NOMO-1 treated with DMSO at 0.1 percent for 48 hours (cell line): ENCODE results near the gene HVCN1.
A peak's percentile ranks its signal among the peaks of the same experiment; 100 is the strongest.
"Not testable (repeated sequence)": the region's sequence is repeated elsewhere in the genome, so short reads cannot be mapped to it uniquely, and the experiment has no call there.

Experiments used
- DNase-seq: peaks from one replicate; lab custom pipeline; 2025; ENCODE audit not compliant: unreplicated experiment; lab: John Stamatoyannopoulos, UW

HVCN1 gene, protein sequence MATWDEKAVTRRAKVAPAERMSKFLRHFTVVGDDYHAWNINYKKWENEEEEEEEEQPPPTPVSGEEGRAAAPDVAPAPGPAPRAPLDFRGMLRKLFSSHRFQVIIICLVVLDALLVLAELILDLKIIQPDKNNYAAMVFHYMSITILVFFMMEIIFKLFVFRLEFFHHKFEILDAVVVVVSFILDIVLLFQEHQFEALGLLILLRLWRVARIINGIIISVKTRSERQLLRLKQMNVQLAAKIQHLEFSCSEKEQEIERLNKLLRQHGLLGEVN

DNA sequence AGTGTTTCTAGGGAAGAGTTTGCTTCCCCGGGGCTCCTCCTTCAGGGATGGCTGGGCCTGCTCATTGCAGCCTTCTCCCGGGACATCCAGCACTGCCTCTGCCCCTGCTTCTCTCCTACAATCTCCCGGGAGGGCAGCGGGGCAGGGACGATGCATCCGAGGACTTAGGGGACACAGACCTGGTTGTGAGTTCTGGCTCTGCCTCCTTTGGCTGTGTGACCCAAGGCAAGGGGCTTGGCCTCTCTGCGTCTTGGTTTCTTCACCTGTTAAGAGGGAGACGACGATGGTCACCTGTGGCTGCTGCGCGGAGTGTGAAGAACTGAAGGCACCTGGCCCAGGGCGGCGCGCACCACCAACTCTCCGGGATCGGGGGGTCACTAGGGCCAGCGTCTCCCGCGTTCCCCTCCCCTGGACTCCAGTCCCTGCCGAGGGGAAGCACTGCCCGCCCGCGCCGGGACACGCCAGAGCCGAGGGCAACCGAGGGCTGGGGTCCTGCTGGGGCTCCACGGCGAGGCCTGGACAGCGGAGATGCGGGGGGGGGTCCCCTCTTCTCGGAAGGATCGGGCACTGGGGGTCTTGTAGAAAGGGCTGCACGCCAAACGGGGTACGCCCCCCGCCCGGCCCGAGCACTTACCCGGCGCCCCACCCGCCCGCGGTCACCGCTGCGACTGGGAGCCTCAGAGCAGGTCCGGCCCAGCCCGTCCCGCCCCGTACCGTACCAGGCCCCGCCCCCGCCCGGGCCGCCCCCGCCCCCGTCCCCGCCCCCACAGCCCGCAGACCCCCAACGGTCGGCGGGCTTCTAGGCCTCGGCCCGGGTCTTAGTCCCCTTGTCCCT is at the start of gene HVCN1:
Gene HVCN1 (minus strand): TSS at position 670 of the 835 bp plus-strand sequence. CDS start 5,870 bp downstream, outside the sequence.
- peak; percentile 24 for DNase-seq

DNA sequence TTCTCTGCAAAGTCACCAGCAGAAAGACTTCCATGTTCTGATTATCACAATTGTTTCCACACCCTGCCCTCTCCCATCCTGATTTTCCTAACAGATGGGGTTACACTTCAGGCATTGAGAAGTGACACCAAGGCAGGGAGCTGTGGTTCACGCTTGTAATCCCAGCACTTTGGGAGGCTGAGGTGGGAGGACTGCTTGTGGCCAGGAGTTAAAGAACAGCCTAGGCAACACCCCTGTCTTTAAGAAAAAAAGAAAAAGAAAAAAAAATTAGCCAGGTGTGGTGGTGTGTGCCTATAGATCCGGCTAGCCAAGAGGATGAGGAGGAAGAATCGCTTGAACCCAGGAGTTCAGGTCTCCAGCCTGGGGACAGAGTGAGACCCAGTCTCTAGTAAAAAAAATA is 48.6 kb upstream of the HVCN1 start:
- DNase-seq: no peak

DNA sequence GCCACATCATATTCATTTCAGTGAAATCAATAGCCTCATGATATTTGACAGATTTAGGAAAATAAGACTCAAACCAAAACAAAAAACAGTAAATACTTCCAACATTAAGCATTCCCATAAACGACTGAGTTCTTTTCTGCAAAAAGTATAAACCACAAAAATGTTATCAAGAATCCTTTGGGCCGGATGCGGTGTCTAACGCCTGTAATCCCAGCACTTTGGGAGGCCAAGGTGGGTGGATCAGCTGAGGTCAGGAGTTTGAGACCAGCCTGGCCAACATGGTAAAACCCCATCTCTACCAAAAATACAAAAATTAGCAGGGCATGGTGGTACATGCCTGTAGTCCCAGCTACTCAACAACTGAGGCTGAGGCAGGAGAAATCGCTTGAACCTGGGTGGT is 48.1 kb upstream of the HVCN1 start:
- DNase-seq: not testable (repeated sequence)

DNA sequence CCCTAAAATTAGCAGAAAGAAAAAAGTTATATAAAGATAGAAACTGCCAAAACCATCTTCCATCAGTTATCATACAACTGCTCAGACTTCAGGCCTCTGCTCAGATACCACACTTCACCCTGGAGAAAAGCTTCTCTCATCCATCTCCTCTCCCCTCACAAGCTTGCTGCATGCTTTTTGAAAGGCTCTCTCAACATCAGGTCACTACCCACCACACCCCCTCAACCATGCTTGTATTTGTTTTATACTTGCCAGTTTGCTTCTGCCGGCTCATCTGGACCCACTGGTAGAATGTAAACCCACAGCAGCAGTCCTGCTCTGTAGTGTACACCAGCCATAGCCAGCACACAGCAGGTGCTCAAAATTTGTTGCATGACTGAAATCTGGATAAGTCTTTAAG is 45.0 kb upstream of the HVCN1 start:
- no peak for DNase-seq

DNA sequence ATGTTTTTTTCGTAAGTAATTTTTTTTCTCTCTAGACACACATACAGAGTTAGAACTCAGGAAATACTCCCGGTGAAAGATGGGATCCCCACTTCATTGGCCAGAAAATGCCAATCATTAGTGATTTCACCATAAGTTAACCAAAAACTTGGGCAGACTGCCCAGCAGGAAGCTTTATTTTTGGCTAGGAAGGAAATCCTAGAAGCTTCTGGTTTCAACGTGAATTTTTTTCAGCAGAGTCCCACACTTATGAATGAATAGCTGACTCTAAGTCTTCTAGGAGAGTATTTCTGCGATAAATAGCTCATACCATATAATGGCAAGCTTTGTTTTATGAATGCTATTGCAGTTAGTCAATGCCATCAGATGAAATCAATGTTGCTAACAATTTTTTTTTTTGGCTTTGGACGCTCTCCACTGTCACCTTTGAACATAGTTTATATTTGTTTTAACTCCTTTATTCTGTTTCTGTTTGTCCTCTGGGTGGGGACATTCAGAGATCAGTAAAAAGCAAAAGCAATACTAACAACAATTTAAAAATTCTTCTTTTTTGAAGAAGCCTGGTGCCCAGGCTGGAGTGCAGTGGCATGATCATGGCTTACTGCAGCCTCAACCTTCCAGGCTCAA is 44.3 kb upstream of the HVCN1 start:
- no peak for DNase-seq

DNA sequence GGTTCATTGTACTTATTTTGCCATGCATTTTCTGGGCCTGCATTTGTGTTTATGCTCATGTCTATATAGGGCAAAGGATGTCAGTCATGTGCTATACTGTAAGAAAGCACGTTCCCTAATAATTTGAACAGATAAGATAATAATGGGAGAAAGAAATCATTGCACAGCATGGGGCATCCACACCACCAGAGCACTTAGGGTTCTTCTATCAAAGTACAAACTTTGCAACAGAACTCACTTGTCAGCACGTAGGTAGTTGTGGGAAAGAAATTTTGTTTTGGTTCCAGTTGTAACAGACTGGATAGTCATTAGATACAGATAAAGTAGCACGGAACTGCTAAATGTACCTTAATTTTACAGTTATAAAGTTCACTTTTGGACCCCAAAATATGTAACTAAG is 43.7 kb upstream of the HVCN1 start:
- DNase-seq: no peak

DNA sequence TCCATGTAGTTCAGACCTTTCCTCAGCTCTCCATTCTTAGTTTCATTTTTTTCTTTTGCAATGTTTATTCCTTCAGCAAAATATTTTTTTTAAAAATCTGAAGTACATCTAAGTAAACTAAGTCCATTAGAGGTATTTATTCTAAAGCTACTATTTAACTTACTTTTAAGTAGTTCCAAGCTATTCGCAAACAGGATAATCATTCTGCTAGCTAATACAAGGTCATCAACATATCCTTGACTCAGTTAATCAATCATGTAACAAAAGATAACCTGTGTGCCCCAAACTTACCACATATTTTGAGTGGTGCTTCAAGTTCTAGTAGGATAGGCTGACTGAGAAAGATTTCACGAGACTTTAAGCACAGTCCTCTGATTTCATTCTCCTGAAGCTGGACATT is 42.6 kb upstream of the HVCN1 start:
- no peak for DNase-seq

DNA sequence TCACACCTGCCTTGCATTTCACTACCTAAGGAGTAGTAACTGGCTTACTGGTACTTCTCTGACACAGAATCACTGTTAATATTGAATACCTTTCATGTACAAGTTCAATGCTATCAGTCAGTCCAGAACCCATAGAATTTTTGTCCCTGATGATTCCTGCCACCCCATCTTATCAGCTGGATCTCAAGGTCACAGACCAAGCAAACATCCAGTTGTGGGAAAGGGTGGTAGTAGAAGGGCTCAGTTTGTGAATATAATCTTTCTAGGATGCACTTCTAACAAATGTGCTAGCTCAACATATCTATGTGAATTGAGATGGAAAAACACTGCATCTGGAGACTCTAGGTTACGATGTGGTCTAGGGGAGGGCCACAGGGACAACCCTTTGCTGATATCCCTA is 39.7 kb upstream of the HVCN1 start:
- DNase-seq: no peak

DNA sequence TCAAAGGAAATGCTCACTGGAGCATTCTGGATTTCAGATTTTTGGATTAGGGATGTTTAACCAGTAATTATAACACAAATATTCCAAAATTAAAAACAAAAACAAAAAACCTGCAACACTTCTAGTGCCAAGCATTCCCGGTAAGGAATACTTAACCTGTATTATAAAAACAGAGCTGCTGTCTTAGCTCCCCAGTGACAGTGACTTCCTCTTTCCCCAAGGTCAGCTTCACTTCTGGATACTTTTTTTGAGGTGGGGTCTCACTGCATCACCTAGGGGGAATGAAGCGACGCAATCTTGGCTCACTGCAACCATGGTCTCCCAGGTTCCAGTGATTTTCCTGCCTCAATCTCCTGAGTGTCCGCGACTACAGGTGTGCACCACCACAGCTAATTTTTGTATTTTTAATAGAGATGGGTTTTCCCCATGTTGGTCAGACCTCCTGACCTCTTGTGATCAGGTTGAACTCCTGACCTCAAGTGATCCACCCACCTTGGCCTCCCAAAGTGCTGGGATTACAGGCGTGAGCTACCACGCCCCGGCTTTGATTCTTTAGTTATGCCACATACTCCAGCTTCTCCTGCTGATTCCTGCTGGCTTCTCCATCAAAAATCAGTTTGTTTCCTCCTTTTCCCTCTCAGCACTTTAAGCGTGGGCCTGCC is 37.9 kb upstream of the HVCN1 start:
- no peak for DNase-seq

DNA sequence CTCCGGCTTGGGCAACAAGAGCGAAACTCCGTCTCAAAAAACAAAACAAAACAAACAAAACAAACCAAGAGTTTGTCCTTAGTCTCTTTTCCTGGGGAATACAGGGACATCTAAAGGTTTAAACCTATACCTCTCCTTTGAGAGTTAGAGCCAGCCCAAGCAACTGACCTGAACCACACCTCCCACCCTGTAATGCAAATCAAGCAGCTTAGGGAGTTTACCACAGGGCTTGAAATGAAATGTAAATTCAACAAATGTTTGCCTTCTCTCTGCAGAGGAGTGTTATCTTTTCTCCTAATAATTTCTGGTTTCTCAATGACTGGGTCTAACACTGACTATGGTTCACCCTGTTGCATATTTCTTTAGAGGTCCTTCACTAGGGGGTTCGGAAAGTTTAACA is 37.1 kb upstream of the HVCN1 start:
- no peak for DNase-seq

DNA sequence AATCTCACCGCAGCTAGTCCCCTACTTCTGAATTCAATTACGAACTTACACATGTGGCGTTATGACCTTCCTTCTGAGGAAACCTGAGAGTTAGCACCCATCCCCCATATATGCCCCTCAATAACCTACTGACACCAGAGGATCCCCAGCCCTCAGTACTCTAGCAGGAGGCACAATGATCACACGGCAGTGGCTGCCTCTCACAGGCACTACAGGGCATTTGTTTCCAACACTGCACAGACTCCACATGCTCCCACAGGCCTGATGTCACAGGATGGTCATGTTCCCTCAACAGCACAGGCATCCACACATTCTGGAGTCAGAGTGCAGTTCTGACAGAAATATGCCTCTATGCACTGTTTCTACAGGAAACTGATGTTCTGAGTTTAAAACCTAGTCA is 36.4 kb upstream of the HVCN1 start:
- no peak for DNase-seq

DNA sequence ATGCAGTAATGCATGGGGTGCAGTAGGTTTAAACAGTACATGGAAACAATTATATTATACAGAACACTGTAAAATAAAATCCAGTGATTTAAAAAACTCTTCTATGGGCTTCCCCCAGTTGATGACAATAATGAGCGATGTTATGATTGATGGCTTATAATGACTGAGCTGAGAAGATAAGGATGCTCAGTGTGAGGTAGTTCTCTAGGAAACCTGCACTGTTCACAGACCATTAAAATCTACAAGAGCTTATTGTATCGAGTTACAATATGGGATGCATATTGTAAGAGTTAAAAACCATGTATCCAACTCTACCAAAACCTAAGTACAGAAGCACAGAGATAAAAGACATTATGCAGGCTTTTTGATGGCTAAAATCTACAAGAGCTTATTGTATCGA is 34.0 kb upstream of the HVCN1 start:
- DNase-seq: not testable (repeated sequence)

DNA sequence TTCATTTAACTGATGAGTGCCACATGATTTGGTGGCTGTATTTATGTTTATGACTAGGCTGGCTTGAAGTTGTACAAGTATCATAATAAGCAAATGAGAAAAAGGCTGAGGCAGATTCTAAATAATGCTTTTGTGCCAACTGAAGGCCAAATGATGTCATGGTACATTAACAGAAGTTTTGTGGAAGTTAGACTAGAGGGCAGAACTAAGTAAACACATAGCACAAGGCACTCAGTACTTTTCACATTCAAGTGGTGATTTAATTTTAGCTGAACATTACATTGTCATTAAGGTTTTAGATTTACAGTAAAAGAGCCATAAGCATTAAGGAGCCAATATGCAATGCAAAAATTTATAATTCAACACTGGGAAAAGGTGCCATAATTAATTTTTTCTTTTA is 32.7 kb upstream of the HVCN1 start:
- DNase-seq: no peak

DNA sequence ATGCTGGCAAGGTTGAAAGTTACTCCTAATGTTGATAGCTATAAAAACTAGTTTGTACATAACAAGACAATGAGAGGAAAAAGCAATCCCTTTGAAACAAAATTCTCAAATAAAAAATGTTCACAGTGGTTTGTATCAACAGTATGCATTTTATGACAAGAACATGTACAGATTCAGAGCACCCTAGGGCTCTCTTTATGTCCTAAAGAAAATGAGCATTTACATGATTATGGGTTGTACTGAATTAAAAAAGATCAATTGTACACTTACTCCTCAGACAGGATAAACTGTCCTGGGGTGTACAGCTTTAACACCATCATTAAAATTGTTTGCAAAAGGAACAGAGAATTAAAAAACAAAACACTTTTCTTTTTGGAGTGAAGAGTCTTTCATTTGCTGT is 31.6 kb upstream of the HVCN1 start:
- no peak for DNase-seq

DNA sequence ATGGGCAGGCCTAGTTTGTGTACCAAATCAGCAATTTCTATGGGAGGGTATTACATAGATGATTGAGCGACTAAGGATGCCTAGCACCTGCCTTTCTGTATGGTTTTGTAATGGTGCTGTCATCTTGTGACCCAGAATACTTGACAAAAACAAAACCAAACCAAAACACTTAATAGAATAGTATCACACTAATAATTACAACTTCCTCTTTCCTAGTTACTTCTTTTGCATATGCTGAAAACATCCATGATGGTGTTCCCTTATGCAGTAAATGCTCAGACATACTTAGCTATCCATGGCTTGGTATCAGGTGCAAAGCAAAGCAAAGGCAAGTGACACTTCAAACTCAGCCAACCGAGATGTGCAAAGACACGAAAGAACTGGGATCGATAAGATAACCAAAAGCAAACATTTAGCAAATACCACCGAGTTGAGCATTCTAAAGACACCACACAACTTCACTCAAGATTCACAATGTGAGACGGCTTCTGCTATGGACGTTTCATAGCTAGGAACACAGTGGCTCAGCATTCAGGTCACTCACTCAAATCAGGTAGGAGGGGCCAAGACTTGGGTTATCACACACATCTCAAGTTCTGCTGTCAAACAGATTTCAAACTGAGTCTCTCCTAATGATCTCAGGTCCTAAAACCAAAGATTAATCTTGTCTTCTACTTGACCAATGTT is 29.4 kb upstream of the HVCN1 start:
- DNase-seq: no peak

DNA sequence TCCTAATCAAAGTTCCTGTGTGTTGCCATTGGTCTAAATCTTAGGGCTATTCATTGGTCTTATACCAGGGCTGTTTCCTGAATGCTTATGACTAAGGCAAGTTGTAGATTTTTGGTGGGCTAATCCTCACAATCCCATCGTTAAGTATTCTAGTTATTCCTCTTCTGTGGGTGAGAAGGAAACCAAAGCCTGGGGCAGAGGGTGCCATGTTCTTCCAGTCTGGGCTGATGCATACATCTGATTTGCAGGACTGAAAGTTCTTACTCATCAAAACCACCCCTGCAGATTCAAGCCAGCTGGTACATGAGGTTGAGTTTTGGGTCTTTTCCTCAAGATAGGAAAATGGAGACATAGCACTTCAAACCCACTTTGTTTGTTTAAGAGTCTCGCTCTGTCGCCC is 28.1 kb upstream of the HVCN1 start:
- DNase-seq: no peak

DNA sequence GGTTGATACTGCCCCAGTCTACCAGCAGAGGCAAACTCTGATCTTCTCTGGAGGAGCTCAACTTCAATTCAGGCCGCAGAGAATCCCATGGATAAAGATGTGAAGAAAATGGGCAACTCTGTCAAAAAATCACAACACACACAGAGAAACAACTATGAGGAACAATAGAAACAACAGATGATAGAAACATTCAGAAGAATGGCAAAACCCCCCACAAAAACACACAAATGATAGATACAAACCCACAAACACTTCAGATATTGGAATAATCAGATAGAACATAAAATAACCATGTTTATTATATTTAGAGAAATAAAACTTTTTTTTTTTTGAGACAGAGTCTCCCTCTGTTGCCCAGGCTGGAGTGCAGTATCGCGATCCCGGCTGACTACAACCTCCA is 20.0 kb upstream of the HVCN1 start:
- no peak for DNase-seq

DNA sequence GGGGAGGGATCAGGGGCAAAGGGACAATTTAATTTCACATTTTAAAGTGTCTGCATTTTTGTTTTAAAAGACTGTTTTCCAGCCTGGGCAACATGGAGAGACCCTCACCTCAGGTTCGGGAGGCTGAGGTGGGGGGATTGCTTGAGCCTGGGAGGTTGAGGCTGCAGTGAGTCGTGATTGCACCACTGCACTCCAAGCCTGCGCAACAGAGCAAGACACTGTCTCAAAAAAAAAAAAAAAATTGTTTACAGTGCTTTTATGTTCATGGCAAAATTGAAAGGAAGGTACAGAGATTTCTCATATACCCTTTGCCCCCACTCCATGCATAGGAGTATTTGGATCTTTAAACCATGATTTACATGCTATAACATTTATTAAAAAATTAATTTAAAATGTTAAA is 16.4 kb upstream of the HVCN1 start:
- DNase-seq: no peak

DNA sequence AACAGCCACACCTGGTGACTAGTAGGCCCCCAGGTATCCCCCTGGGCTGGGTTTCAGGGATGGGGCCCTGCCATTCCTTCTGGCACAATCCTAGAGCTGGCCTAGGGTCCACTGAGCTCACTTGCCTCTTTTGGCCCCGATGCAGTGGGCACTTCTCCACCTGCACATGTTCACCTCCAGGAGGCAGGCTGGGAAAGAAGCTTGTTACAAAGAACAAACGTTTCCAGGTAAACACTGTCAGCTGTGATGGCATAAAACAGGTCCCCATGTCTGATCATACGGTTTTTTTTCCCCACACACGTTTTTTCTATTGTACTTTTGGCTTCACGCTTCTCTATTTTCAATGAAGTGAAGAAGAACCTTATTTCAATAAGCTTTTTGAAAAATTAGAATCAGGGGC is 15.8 kb upstream of the HVCN1 start:
- DNase-seq: no peak

DNA sequence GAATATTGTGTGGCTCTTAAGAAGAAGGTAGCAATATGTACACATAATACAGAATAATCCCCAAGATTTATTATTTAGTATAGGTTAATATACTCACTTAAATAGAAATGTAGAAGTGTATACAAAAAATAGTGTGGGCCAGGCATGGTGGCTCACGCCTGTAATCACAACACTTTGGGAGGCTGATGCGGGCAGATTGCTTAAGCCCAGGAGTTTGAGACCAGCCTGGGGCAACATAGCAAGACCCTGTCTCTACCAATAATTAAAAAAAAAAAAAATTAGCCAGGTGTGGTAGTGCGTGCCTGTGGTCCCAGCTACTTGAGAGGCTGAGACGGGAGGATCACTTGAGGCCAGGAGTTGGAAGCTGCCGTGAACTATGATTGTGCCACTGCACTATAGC is 15.3 kb upstream of the HVCN1 start:
- no peak for DNase-seq

DNA sequence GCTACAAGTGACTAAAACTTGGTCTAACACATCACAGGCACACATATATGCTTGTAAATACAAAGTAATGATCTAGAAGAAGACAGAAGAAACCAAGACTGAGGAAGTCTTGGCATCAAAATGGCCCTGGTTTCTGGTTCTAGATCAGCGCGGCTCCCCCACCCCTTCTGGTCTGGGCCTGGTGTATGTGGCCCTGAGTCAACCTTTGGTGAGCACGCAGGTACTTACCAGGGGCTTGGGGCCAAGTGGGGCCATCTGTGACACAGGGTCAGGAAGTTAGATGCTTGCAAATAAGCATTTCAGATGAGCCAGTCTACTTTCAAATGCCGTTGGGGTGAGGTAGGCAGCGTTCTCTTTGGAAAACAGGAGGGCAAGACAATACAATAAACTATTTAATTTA is 13.2 kb upstream of the HVCN1 start:
- no peak for DNase-seq
